H9 (cell line): Measurements from ENCODE around the gene AKAP12. TPM values are rescaled to one million over a fixed set of nuclear protein-coding genes. Genes with fewer than 3 reads are reported as not detected.

Experiments used
- DNase-seq: peaks from one replicate; pipeline ENCODE4 v3.0.0-alpha.2; 2017
- H2AFZ ChIP-seq: one replicate; pipeline ENCODE4 v1.6.1; 2013; ENCODE audit warnings: mild to moderate bottlenecking, low read length, control low read depth, moderate library complexity
- H2AK5ac ChIP-seq: 2 replicates; pipeline ENCODE4 v1.6.1; 2013; ENCODE audit warnings: low read length, control low read depth, mixed read lengths; ENCODE audit not compliant: insufficient read length
- H2BK120ac ChIP-seq: one replicate; pipeline ENCODE4 v1.6.1; 2013; ENCODE audit warnings: low read depth, mild to moderate bottlenecking, low read length, control low read depth, inconsistent platforms; ENCODE audit not compliant: poor library complexity, severe bottlenecking
- H2BK12ac ChIP-seq: 2 replicates; pipeline ENCODE4 v1.6.1; 2013; ENCODE audit warnings: low read length, control low read depth, mixed read lengths, low read depth; ENCODE audit not compliant: insufficient read length
- H2BK15ac ChIP-seq: 2 replicates; pipeline ENCODE4 v1.6.1; 2013; ENCODE audit warnings: low read depth, low read length, control low read depth
- H2BK20ac ChIP-seq: one replicate; pipeline ENCODE4 v1.6.1; 2013; ENCODE audit warnings: low read depth, mild to moderate bottlenecking, low read length, control low read depth, inconsistent platforms; ENCODE audit not compliant: poor library complexity, severe bottlenecking
- H2BK5ac ChIP-seq: 2 replicates; pipeline ENCODE4 v1.6.1; 2013; ENCODE audit warnings: low read length, control low read depth, mixed read lengths; ENCODE audit not compliant: insufficient read length
- H3K14ac ChIP-seq: 2 replicates; pipeline ENCODE4 v1.6.1; 2013; ENCODE audit warnings: low read length, control low read depth; ENCODE audit not compliant: insufficient read depth
- H3K18ac ChIP-seq: 2 replicates; pipeline ENCODE4 v1.6.1; 2013; ENCODE audit warnings: low read depth, mild to moderate bottlenecking, mixed read lengths, low read length, control low read depth; ENCODE audit not compliant: insufficient read length
- H3K23ac ChIP-seq: 2 replicates; pipeline ENCODE4 v1.6.1; 2013; ENCODE audit warnings: low read length, control low read depth, mixed read lengths, low read depth; ENCODE audit not compliant: insufficient read length
- H3K23me2 ChIP-seq: 2 replicates; pipeline ENCODE4 v1.6.1; 2013; ENCODE audit warnings: low read depth, mild to moderate bottlenecking, mixed read lengths, low read length, control low read depth; ENCODE audit not compliant: insufficient read length, poor library complexity, severe bottlenecking
- H3K27ac ChIP-seq: 2 replicates; pipeline ENCODE4 v1.5.1; 2013; ENCODE audit warnings: low read length, control low read depth, mixed read lengths, low read depth; ENCODE audit not compliant: insufficient read length
- H3K27me3 ChIP-seq: 2 replicates; pipeline ENCODE4 v1.6.1; 2013; ENCODE audit warnings: low read length, control low read depth, inconsistent platforms; ENCODE audit not compliant: insufficient read depth
- H3K4ac ChIP-seq: 2 replicates; pipeline ENCODE4 v1.6.1; 2013; ENCODE audit warnings: low read depth, mild to moderate bottlenecking, control low read depth, inconsistent platforms, low read length, moderate library complexity
- H3K4me1 ChIP-seq: 2 replicates; pipeline ENCODE4 v1.6.1; 2013; ENCODE audit warnings: low read length, control low read depth, inconsistent platforms; ENCODE audit not compliant: insufficient read depth
- H3K4me2 ChIP-seq: 2 replicates; pipeline ENCODE4 v1.6.1; 2013; ENCODE audit warnings: low read length, control low read depth, mixed read lengths; ENCODE audit not compliant: insufficient read length, insufficient read depth
- H3K56ac ChIP-seq: 2 replicates; pipeline ENCODE4 v1.6.1; 2013; ENCODE audit warnings: low read depth, mild to moderate bottlenecking, mixed read lengths, low read length, control low read depth; ENCODE audit not compliant: insufficient read length
- H3K79me1 ChIP-seq: 2 replicates; pipeline ENCODE4 v1.6.1; 2013; ENCODE audit warnings: low read depth, mild to moderate bottlenecking, moderate library complexity, low read length, control low read depth, inconsistent platforms; ENCODE audit not compliant: insufficient read depth, poor library complexity, severe bottlenecking
- H3K79me2 ChIP-seq: 2 replicates; pipeline ENCODE4 v1.6.1; 2013; ENCODE audit warnings: low read length, control low read depth, inconsistent platforms; ENCODE audit not compliant: insufficient read depth
- H3K9ac ChIP-seq: 2 replicates; pipeline ENCODE4 v1.6.1; 2013; ENCODE audit warnings: low read length, control low read depth, mixed read lengths; ENCODE audit not compliant: insufficient read length; ENCODE audit errors: extremely low read depth
- H3K9me3 ChIP-seq: one replicate; pipeline ENCODE4 v1.6.1; 2013; ENCODE audit warnings: low read depth, low read length, inconsistent platforms; ENCODE audit not compliant: control insufficient read depth
- H3T11ph ChIP-seq: one replicate; pipeline ENCODE4 v1.6.1; 2013; ENCODE audit warnings: mild to moderate bottlenecking, low read length, control low read depth, inconsistent platforms
- H4K20me1 ChIP-seq: one replicate; pipeline ENCODE4 v1.6.1; 2013; ENCODE audit not compliant: control insufficient read depth, insufficient read length, insufficient read depth
- H4K5ac ChIP-seq: 2 replicates; pipeline ENCODE4 v1.6.1; 2013; ENCODE audit warnings: low read depth, mild to moderate bottlenecking, mixed read lengths, low read length, control low read depth; ENCODE audit not compliant: insufficient read length
- H4K8ac ChIP-seq: replicated peaks from 2 replicates; pipeline ENCODE4 v1.6.1; 2013; ENCODE audit warnings: low read length, control low read depth, mixed read lengths, low read depth; ENCODE audit not compliant: insufficient read length
- H4K91ac ChIP-seq: 2 replicates; pipeline ENCODE4 v1.6.1; 2013; ENCODE audit warnings: low read depth, mild to moderate bottlenecking, moderate library complexity, mixed read lengths, low read length, control low read depth; ENCODE audit not compliant: insufficient read length
- H3K27ac Mint-ChIP-seq, 3 experiments: 2 replicates in 2 of 3; 3 replicates in 1 of 3; pipeline ENCODE4 v1.8.0; 2020 to 2021; ENCODE audit warnings: mixed read lengths in 3 of 3, mild to moderate bottlenecking in 1 of 3, moderate library complexity in 1 of 3
- H3K27me3 Mint-ChIP-seq: 2 replicates; pipeline ENCODE4 v1.8.0; 2021; ENCODE audit warnings: low read depth, mild to moderate bottlenecking, moderate library complexity, mixed read lengths
- H3K36me3 Mint-ChIP-seq, 3 experiments: 2 replicates in 2 of 3; 3 replicates in 1 of 3; pipeline ENCODE4 v1.8.0; 2020 to 2021; ENCODE audit warnings: low read depth in 3 of 3, mixed read lengths in 3 of 3; ENCODE audit not compliant: insufficient read depth in 1 of 3
- H3K4me1 Mint-ChIP-seq, 2 experiments: 2 replicates each; pipeline ENCODE4 v1.8.0; 2020; ENCODE audit warnings: mixed read lengths in 2 of 2
- H3K4me3 Mint-ChIP-seq, 2 experiments: 2 replicates in 1 of 2; 3 replicates in 1 of 2; pipeline ENCODE4 v1.8.0; 2020 to 2021; ENCODE audit warnings: mild to moderate bottlenecking in 2 of 2, mixed read lengths in 2 of 2, moderate library complexity in 1 of 2
- H3K9me3 Mint-ChIP-seq, 2 experiments: 2 replicates in 1 of 2; 3 replicates in 1 of 2; pipeline ENCODE4 v1.8.0; 2020; ENCODE audit warnings: mild to moderate bottlenecking in 2 of 2, mixed read lengths in 2 of 2, moderate library complexity in 1 of 2
- WGBS: extraction: QIAGEN DNeasy Blood & Tissue Kit; methylation state at CpG from one replicate; pipeline ENCODE4 v1.1.7; 2013; ENCODE audit warnings: missing lambda C conversion rate, low lambda C conversion rate, mixed read lengths; ENCODE audit not compliant: insufficient read length; ENCODE audit errors: extremely low coverage; 5-methylcytosine and 5-hydroxymethylcytosine counted together
- total RNA-seq: library from RNA; stranded (reverse); gene quantifications from 2 replicates; pipeline ENCODE4 v1.2.1, GENCODE V29; 2021
- TF ChIP-seq, protein P1 (sequence below): fragments of 200-600 bp; sonication (generic); conservative IDR thresholded peaks from 3 replicates; pipeline ENCODE4 v1.8.0; 2021; ENCODE audit warnings: antibody characterized with exemption, mild to moderate bottlenecking

The AKAP12 gene
- total RNA-seq, 1 experiment from 2014 or later: 52.3 TPM

DNA sequence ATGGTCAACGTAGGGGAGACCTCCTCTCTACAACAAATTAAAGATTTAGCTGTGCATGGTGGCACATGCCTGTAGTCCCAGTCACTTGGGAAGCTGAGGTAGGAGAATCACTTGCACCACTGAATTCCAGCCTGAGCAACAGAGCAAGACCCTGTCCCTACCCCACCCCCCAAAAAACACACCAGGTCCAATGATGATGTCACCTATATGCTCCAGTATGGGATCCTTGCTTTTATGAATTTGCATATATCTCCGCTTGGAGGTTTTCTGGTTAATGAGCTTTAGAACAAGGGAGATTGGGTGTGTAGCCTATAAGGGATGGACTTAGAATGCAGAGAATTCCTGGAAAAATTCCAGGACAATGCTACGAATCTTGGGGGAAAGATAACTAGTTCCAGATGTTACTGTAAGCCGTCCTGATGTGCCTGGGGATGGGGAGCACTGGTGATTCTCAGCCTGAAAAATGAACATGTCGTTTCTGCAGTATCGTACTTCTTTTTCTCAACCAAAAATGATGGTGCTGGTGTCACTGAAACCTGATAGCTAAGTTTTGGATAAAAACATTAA is 90.4 kb downstream of the AKAP12 start:
- H2AK5ac ChIP-seq: no peak overlapping the region
- no peak overlapping the region for H3K14ac ChIP-seq
- peaks cover 9% of the 10 kb centered on the region for H3K27me3 Mint-ChIP-seq
- H3K79me2 ChIP-seq: no peaks in the 10 kb centered on the region
- no peak overlapping the region for H3T11ph ChIP-seq
- H3K23me2 ChIP-seq: no peaks in the 10 kb centered on the region
- no peak overlapping the region for H3K18ac ChIP-seq
- no peak overlapping the region for H2AFZ ChIP-seq
- no peaks in the 10 kb centered on the region for H3K9me3 ChIP-seq
- no peak overlapping the region for H3K4me3 Mint-ChIP-seq
- no CpG with 5 or more reads among the region's 6 CpGs for WGBS
- no peaks in the 10 kb centered on the region for H3K4me1 ChIP-seq
- peaks cover 14 to 18% of the 10 kb centered on the region in 2 experiments for H3K4me1 Mint-ChIP-seq
- H4K8ac ChIP-seq: no peak overlapping the region
- H3K4me2 ChIP-seq: no peak overlapping the region
- no peak overlapping the region for H3K27ac ChIP-seq
- H3K79me1 ChIP-seq: no peaks in the 10 kb centered on the region
- H3K36me3 Mint-ChIP-seq: no peaks in the 10 kb centered on the region; a peak in 2 of 7 replicates
- H4K5ac ChIP-seq: no peak overlapping the region
- no peak overlapping the region for H2BK120ac ChIP-seq
- no peak overlapping the region for H3K4ac ChIP-seq
- H2BK15ac ChIP-seq: no peak overlapping the region
- H4K20me1 ChIP-seq: no peaks in the 10 kb centered on the region
- H2BK5ac ChIP-seq: no peak overlapping the region
- no peak overlapping the region for H4K91ac ChIP-seq
- no peak overlapping the region for H2BK20ac ChIP-seq
- H3K56ac ChIP-seq: no peak overlapping the region
- no peaks in the 10 kb centered on the region for H3K9me3 Mint-ChIP-seq
- DNase-seq: no peak
- TF ChIP-seq, protein P1, sequence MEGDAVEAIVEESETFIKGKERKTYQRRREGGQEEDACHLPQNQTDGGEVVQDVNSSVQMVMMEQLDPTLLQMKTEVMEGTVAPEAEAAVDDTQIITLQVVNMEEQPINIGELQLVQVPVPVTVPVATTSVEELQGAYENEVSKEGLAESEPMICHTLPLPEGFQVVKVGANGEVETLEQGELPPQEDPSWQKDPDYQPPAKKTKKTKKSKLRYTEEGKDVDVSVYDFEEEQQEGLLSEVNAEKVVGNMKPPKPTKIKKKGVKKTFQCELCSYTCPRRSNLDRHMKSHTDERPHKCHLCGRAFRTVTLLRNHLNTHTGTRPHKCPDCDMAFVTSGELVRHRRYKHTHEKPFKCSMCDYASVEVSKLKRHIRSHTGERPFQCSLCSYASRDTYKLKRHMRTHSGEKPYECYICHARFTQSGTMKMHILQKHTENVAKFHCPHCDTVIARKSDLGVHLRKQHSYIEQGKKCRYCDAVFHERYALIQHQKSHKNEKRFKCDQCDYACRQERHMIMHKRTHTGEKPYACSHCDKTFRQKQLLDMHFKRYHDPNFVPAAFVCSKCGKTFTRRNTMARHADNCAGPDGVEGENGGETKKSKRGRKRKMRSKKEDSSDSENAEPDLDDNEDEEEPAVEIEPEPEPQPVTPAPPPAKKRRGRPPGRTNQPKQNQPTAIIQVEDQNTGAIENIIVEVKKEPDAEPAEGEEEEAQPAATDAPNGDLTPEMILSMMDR: no peak
- H3K27ac Mint-ChIP-seq: 0 out of 7 replicates have a peak overlapping the region, but pooled peaks of 1 of the 3 experiments have one; percentile 15
- H2BK12ac ChIP-seq: no peak overlapping the region
- H3K27me3 ChIP-seq: no peaks in the 10 kb centered on the region
- no peak overlapping the region for H3K9ac ChIP-seq
- no peak overlapping the region for H3K23ac ChIP-seq
